ENCODE measurements around the gene HARS1.
A peak's percentile ranks its signal among the peaks of the same experiment; 100 is the strongest.

HARS1 gene

GRCh38 chr5:140633501-140633900 is 57.7 kb downstream of the HARS1 start:
- no peak overlapping the region for H3K4me3 ChIP-seq (ENCODE audit: low read depth in 1 of 2, low read length in 2 of 2)

GRCh38 chr5:140633021-140633471 is 58.1 kb downstream of the HARS1 start, which contains the start of gene CD14:
Gene CD14, minus strand, starts transcription at chr5:140633175. Its CDS starts 104 bp downstream, at chr5:140633071.
- no peaks in the 10 kb centered on the region for H3K36me3 ChIP-seq (ENCODE audit: insufficient read depth, low read length)
- ATAC-seq (ENCODE audit: insufficient read depth, low read depth): no peak
- H3K9ac ChIP-seq (ENCODE audit: low read depth, low read length): no peak within 1 kb of the TSS

More at GRCh38 chr5:140633501-140633900, 57.7 kb downstream of the HARS1 start:
- H3K27me3 ChIP-seq (ENCODE audit: insufficient read depth, low read length, poor library complexity): no peaks in the 10 kb centered on the region
- no peaks in the 10 kb centered on the region for H3K79me2 ChIP-seq (ENCODE audit: insufficient read depth, low read length)
- TF ChIP-seq CTCF (IDR thresholded peaks at IDR 0.05; ENCODE audit: borderline replicate concordance, extremely low read depth, low read length, poor library complexity, severe bottlenecking): no peak
- TF ChIP-seq EZH2 (IDR thresholded peaks at IDR 0.05; ENCODE audit: borderline replicate concordance, low read depth, low read length, severe bottlenecking): no peak
- H2AFZ ChIP-seq (ENCODE audit: low read depth, low read length): no peak overlapping the region
- no peaks in the 10 kb centered on the region for H3K36me3 ChIP-seq (ENCODE audit: insufficient read depth, low read length)
- no peak overlapping the region for H3K9ac ChIP-seq (ENCODE audit: low read depth, low read length)
- no peak for DNase-seq
- no peak for ATAC-seq (ENCODE audit: insufficient read depth, low read depth)
- H3K27ac ChIP-seq (ENCODE audit: low read length): no peak overlapping the region
- peaks cover 5% of the 10 kb centered on the region for H3K9me3 ChIP-seq (ENCODE audit: insufficient read depth, low read length, severe bottlenecking)
- H3K4me1 ChIP-seq (ENCODE audit: insufficient read depth, low read length): peaks cover 1% of the 10 kb centered on the region
- H3K4me2 ChIP-seq (ENCODE audit: insufficient read depth, low read length): no peak overlapping the region
- no peaks in the 10 kb centered on the region for H4K20me1 ChIP-seq (ENCODE audit: insufficient read depth, low read length)

GRCh38 chr5:140632366-140633020 is 58.7 kb downstream of the HARS1 start:
- no peaks in the 10 kb centered on the region for H3K27me3 ChIP-seq (ENCODE audit: insufficient read depth, low read length, poor library complexity)
- no peak for ATAC-seq (ENCODE audit: insufficient read depth, low read depth)
- H3K4me3 ChIP-seq (ENCODE audit: low read depth in 1 of 2, low read length in 2 of 2): no peak overlapping the region
- H3K4me1 ChIP-seq (ENCODE audit: insufficient read depth, low read length): no peaks in the 10 kb centered on the region
- peaks cover 13% of the 10 kb centered on the region for H3K9me3 ChIP-seq (ENCODE audit: insufficient read depth, low read length, severe bottlenecking)
- TF ChIP-seq CTCF (IDR thresholded peaks at IDR 0.05; ENCODE audit: borderline replicate concordance, extremely low read depth, low read length, poor library complexity, severe bottlenecking) (no peak), EZH2 (IDR thresholded peaks at IDR 0.05; ENCODE audit: borderline replicate concordance, low read depth, low read length, severe bottlenecking) (no peak)
- H3K4me2 ChIP-seq (ENCODE audit: insufficient read depth, low read length): no peak overlapping the region
- no peaks in the 10 kb centered on the region for H3K79me2 ChIP-seq (ENCODE audit: insufficient read depth, low read length)
- no peaks in the 10 kb centered on the region for H3K36me3 ChIP-seq (ENCODE audit: insufficient read depth, low read length)
- no peaks in the 10 kb centered on the region for H4K20me1 ChIP-seq (ENCODE audit: insufficient read depth, low read length)
- DNase-seq: no peak
- no peak overlapping the region for H3K27ac ChIP-seq (ENCODE audit: low read length)
- H2AFZ ChIP-seq (ENCODE audit: low read depth, low read length): no peak overlapping the region
- no peak overlapping the region for H3K9ac ChIP-seq (ENCODE audit: low read depth, low read length)

More at GRCh38 chr5:140633021-140633471, 58.1 kb downstream of the HARS1 start, which contains the start of gene CD14:
- Histone ChIP-seq H3K4me1 (ENCODE audit: insufficient read depth, low read length) (no peaks in the 10 kb centered on the region), H3K4me2 (ENCODE audit: insufficient read depth, low read length) (no peak within 1 kb of the TSS), H3K27ac (ENCODE audit: low read length) (no peak within 1 kb of the TSS), H3K27me3 (ENCODE audit: insufficient read depth, low read length, poor library complexity) (no peaks in the 10 kb centered on the region), H3K79me2 (ENCODE audit: insufficient read depth, low read length) (no peaks in the 10 kb centered on the region), H3K4me3 (ENCODE audit: low read depth in 1 of 2, low read length in 2 of 2) (no peak within 1 kb of the TSS), H3K9me3 (ENCODE audit: insufficient read depth, low read length, severe bottlenecking) (peaks cover 9% of the 10 kb centered on the region), H4K20me1 (ENCODE audit: insufficient read depth, low read length) (no peaks in the 10 kb centered on the region), H2AFZ (ENCODE audit: low read depth, low read length) (peak within 1 kb of the TSS; percentile 26; the same call in 1 of the 2 replicates)
- no peak for TF ChIP-seq EZH2 (IDR thresholded peaks at IDR 0.05; ENCODE audit: borderline replicate concordance, low read depth, low read length, severe bottlenecking)
- no peak for TF ChIP-seq CTCF (IDR thresholded peaks at IDR 0.05; ENCODE audit: borderline replicate concordance, extremely low read depth, low read length, poor library complexity, severe bottlenecking)
- DNase-seq: no peak

Data from DND-41 (cell line).